ENCODE results near the gene EXOSC10.

The EXOSC10 gene

DNA sequence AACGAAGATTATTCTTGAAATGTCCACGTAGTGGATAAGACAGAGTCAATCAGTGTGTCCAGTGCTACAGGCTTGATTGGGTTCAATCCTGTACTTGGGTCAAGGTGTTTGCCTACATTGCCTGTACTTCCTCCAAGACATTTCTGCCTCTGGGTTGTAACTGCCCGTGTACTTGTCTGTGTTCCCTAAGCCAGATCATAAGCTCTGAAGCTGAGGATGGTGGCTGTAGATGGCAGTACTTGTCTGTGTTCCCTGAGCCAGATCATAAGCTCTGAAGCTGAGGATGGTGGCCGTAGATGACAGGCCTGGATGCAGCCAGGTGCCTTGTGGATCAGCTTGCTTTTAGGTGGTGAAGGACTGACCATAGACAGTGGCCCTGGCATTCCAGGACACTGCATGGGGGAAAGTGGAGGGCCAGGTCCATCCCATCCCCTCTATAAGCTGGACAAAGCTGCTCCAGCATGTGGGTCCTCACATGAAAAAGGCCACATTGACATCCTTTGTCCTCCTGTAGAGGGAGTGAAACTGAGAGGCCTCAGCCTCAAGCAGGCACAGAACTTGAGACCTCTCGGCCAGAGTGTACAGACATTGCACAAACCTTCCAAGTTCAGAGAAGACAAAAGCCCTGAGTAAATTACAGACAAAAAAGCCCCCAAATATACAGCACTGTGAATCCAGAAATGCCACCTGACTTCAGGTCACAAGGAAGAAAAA, 37.9 kb downstream of the EXOSC10 start:
- TF ChIP-seq, protein P1, sequence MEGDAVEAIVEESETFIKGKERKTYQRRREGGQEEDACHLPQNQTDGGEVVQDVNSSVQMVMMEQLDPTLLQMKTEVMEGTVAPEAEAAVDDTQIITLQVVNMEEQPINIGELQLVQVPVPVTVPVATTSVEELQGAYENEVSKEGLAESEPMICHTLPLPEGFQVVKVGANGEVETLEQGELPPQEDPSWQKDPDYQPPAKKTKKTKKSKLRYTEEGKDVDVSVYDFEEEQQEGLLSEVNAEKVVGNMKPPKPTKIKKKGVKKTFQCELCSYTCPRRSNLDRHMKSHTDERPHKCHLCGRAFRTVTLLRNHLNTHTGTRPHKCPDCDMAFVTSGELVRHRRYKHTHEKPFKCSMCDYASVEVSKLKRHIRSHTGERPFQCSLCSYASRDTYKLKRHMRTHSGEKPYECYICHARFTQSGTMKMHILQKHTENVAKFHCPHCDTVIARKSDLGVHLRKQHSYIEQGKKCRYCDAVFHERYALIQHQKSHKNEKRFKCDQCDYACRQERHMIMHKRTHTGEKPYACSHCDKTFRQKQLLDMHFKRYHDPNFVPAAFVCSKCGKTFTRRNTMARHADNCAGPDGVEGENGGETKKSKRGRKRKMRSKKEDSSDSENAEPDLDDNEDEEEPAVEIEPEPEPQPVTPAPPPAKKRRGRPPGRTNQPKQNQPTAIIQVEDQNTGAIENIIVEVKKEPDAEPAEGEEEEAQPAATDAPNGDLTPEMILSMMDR (IDR thresholded peaks at IDR 0.05; ENCODE audit: low read depth, low read length): no peak
- TF ChIP-seq POLR2A (IDR thresholded peaks at IDR 0.05; ENCODE audit: extremely low read depth, insufficient read length) (no peak), MYC (IDR thresholded peaks at IDR 0.05; ENCODE audit: low read depth, low read length) (no peak)
- TF ChIP-seq, protein P2, sequence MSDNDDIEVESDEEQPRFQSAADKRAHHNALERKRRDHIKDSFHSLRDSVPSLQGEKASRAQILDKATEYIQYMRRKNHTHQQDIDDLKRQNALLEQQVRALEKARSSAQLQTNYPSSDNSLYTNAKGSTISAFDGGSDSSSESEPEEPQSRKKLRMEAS (IDR thresholded peaks at IDR 0.05; ENCODE audit: low read depth, low read length): no peak
- no peak overlapping the region for H3K4me3 ChIP-seq (ENCODE audit: low read depth, low read length)
- DNase-seq (ENCODE audit: low read depth): peak; percentile 48

DNA sequence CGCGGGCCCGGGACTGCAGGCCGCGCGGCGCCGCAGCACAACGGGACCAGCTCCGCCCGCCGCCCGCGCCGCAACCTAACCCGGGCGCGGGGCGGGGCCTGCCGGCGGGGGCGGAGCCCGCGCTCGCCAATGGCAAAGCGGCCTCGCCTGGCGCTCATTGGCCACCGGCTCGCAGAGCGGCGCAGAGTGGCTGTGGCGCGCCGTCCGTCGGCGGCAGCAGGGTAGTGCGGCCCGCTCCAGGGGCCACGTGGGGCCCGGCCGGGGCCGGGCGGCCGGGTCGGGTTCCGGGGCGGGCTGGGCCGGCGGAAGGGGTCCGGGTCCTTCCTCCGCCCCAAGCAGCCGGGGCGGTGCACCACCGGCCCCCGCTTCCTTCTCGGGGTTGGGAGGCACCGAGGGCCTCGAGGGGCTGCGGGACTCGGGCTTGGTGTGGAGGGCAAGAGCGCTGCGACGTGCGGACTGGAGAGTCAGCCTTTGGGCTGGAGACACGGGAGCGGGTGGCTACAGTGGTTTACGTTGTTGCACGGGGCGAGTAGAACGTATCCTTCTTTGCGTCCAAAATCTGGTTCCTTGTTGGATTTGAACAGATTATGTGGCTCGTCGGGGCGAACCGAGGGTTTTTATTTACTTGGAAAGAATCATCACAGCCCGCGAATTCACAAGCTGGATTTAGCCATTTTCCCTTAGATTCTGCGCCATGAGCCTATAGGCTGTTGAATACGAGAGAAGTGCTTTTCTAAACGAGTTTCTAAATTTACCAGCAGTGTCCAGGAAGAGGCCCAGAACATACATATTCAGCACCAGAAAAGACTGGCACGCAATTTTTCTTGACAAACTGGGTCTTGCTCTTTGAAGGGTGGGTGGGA, 39.5 kb downstream of the EXOSC10 start, which contains the start of gene SRM:
TSS of gene SRM (minus strand) at position 51 of the 863 bp plus-strand sequence. CDS start 75 bp downstream, outside the sequence.
- H3K4me3 ChIP-seq (ENCODE audit: low read depth, low read length): peak within 1 kb of the TSS; percentile 86
- TF ChIP-seq MYC (IDR thresholded peaks at IDR 0.05; ENCODE audit: low read depth, low read length) (peak; percentile 84), POLR2A (IDR thresholded peaks at IDR 0.05; ENCODE audit: extremely low read depth, insufficient read length) (peak; percentile 57)
- TF ChIP-seq, protein P1 (IDR thresholded peaks at IDR 0.05; ENCODE audit: low read depth, low read length): no peak
- TF ChIP-seq, protein P2 (IDR thresholded peaks at IDR 0.05; ENCODE audit: low read depth, low read length): peak; percentile 87
- DNase-seq (ENCODE audit: low read depth): peak; percentile 93

DNA sequence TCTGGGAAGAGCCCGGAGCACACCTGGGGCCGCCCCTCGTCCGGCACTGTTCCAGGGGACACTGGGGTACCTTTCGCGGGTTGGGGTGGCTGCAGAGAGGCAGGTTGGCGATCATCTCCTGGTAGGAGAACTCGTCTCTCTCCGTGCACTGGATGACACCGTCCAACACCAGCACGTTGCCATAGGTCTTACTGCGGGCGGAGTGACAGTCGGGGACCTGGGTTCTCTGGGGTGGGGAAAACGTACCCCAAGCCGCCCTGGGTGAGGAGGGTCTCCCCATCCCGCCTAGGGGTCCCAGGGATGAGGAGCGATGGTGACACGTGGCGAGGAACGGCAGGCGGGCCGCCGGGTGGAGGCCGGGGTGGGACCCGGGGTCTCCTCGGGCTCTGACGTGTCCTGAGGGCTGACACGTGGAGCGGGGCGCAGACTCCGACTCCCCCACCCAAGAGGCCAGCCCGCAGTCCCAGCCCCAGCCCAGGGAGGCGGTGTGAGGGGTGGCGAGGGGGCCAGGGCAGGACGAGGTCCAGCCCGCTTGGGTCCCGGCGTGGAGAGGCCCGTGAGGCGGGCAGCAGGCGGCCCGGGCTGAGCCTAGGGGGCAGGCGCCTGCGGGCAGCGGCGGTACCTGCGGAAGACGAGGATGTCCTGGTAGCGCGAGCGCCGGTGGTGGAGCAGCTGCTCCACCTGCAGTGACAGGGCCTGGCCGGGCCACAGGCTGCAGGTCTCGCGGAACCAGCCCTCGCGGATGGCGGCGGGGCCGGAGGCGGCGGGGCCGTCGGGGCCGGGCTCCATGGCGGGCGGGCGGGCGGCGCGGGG, 40.3 kb downstream of the EXOSC10 start:
- TF ChIP-seq MYC (IDR thresholded peaks at IDR 0.05; ENCODE audit: low read depth, low read length): no peak
- TF ChIP-seq, protein P2 (IDR thresholded peaks at IDR 0.05; ENCODE audit: low read depth, low read length): peak; percentile 64
- DNase-seq (ENCODE audit: low read depth): peak; percentile 61
- H3K4me3 ChIP-seq (ENCODE audit: low read depth, low read length): peak overlapping the region; percentile 82

DNA sequence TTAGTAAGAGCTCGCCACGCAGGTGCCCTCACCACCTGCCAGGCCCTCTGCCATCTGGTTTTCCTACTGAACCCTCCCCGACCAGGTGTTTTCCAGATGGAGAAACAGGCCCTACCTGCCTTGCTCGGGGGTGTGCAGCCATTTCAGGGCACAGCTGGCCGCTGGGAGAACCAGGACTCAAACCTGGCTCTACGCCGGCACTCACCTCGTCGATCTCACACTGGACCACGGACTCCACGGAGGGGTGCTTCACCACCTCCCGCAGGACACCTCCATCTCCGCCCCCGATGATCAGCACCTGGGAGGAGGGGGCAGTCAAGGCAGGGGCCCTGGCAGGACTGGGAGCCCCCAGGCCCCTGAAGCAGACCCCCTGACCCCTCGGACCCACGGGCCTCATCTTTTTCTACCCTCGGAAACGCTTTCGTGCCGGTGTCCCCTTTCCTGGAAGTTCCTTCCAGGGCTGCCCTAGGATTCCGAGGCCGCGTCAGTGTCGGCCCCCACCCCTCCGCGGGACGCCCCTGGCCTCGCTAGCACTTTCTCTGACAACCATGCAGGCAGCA, 41.0 kb downstream of the EXOSC10 start:
- TF ChIP-seq, protein P2 (IDR thresholded peaks at IDR 0.05; ENCODE audit: low read depth, low read length): no peak
- TF ChIP-seq, protein P1 (IDR thresholded peaks at IDR 0.05; ENCODE audit: low read depth, low read length): no peak
- TF ChIP-seq MYC (IDR thresholded peaks at IDR 0.05; ENCODE audit: low read depth, low read length) (no peak), POLR2A (IDR thresholded peaks at IDR 0.05; ENCODE audit: extremely low read depth, insufficient read length) (no peak)
- DNase-seq (ENCODE audit: low read depth): no peak
- peak overlapping the region; percentile 82 for H3K4me3 ChIP-seq (ENCODE audit: low read depth, low read length)

DNA sequence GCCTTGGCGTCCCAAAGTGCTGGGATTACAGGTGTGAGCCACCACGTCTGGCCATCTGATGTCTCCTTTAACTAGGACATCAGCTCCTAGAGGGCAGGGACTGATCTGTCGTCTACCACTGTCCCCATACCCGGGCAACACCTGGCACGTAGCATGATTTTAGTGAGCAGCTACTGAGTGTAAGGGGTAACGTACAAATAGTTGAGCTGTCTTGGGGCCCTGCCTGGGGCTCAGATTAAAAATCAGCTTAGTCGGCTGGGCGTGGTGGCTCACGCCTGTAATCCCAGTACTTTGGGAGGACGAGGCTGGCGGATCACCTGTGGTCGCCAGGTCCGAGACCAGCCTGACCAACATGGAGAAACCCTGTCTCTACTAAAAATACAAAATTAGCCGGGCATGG, 41.6 kb downstream of the EXOSC10 start:
- no peak for DNase-seq (ENCODE audit: low read depth)
- TF ChIP-seq, protein P1 (IDR thresholded peaks at IDR 0.05; ENCODE audit: low read depth, low read length): no peak
- H3K4me3 ChIP-seq (ENCODE audit: low read depth, low read length): peak overlapping the region; percentile 82

All from NB4 (cell line).